Lung (tissue), 12 donors: ENCODE results near the gene PCBP3. TPM values are rescaled to one million over a fixed set of nuclear protein-coding genes. Genes with fewer than 3 reads are reported as not detected.
A peak's percentile ranks its signal among the peaks of the same experiment; 100 is the strongest.

Source experiments
- ATAC-seq: fragments of 200-7000 bp; cut with Tn5 transposase; one replicate; pipeline ENCODE4 v1.9.1; 2020; ENCODE audit warnings: moderate number of reproducible peaks; ENCODE audit not compliant: insufficient read depth, low FRiP score
- DNase-seq, 3 donors: peaks; one replicate each; pipeline ENCODE4 v3.0.0-alpha.2; 2013 to 2017
- H3K27ac ChIP-seq, 2 donors: one replicate each; pipeline ENCODE4 v1.5.1; 2013; ENCODE audit warnings: mild to moderate bottlenecking in 2 of 2, moderate library complexity in 2 of 2, control low read depth in 1 of 2, inconsistent platforms in 1 of 2, low read depth in 1 of 2, low read length in 1 of 2
- H3K27me3 ChIP-seq, 3 donors: one replicate each; pipeline ENCODE4 v1.5.1; 2013; ENCODE audit warnings: low read length in 2 of 3; ENCODE audit not compliant: control insufficient read depth in 3 of 3, insufficient read depth in 3 of 3
- H3K36me3 ChIP-seq, 4 donors: one replicate each; pipeline ENCODE4 v1.5.1; 2013; ENCODE audit warnings: low read length in 4 of 4, mild to moderate bottlenecking in 1 of 4, moderate library complexity in 1 of 4; ENCODE audit not compliant: control insufficient read depth in 4 of 4, insufficient read depth in 4 of 4
- H3K4me1 ChIP-seq, 5 donors: one replicate each; pipeline ENCODE4 v1.5.1; 2013; ENCODE audit warnings: low read length in 5 of 5, mild to moderate bottlenecking in 2 of 5, moderate library complexity in 1 of 5; ENCODE audit not compliant: control insufficient read depth in 5 of 5, insufficient read depth in 5 of 5
- H3K4me3 ChIP-seq: one replicate; pipeline ENCODE4 v1.5.1; 2013; ENCODE audit warnings: mild to moderate bottlenecking, control low read depth, moderate library complexity
- H3K9ac ChIP-seq, 2 donors: one replicate each; pipeline ENCODE4 v1.5.1; 2013; ENCODE audit warnings: low read length in 2 of 2, control low read depth in 1 of 2; ENCODE audit not compliant: insufficient read depth in 1 of 2
- H3K9me3 ChIP-seq, 4 donors: one replicate each; pipeline ENCODE4 v1.5.1; 2013; ENCODE audit warnings: low read length in 3 of 4, mild to moderate bottlenecking in 1 of 4, moderate library complexity in 1 of 4; ENCODE audit not compliant: control insufficient read depth in 4 of 4, insufficient read depth in 3 of 4
- CTCF ChIP-seq: IDR thresholded peaks from 2 replicates; pipeline ENCODE4 v1.5.1; 2012; ENCODE audit warnings: mild to moderate bottlenecking; ENCODE audit errors: control extremely low read depth, extremely low read depth
- WGBS, 2 donors: extraction: QIAGEN DNeasy Blood & Tissue Kit; methylation state at CpG; one replicate each; pipeline ENCODE4 v1.1.7; 2013; 5-methylcytosine and 5-hydroxymethylcytosine counted together
- polyA plus RNA-seq, 2 donors: library from polyadenylated mRNA; stranded (reverse); fragments of 200-250 nt; gene quantifications; one replicate each; pipeline ENCODE4 v1.2.1, GENCODE V29; 2013
- total RNA-seq, 2 donors: library from RNA; depleted of rRNA in 1 of 2; stranded (reverse); fragments of >200 nt in 1 of 2; gene quantifications; one replicate each; pipeline ENCODE4 v1.2.1, GENCODE V29; 2014 to 2021
- donor health status: control.
- donor health status: control.
- donor health status: Bipolar disorder and iron deficiency.
- donor health status: healthy.
- donor health status: DM: yes; HTN: yes; CAD: no.

Gene PCBP3
- total and polyA plus RNA-seq, 4 donors: 1.6 to 8.2 (median 3.1) TPM

DNA sequence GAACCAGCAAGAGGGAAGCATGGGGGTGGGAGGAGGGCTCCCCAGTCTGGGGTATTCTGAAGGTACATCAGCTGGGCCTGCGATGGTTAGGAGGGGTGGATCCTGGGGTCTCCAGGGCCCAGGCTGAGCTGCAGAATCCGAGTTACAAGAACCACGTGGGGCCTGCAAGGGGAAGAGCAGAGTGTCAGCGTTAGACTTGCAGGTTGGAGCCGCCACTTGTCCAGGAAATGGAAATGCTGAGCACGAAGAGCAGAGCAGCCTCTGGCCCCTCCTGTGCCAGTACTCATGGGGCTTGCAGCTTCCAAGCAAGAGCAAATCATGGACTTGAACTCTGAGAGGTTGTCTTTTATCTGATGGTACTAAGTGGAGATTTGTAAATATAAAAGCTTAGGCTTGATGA, 290.6 kb downstream of the PCBP3 start:
- DNase-seq: no peak
- Histone ChIP-seq H3K9ac (no peak overlapping the region), H3K27ac (no peak overlapping the region), H3K36me3 (no peaks in the 10 kb centered on the region), H3K4me3 (no peak overlapping the region), H3K9me3 (peaks cover 0 to 24% (median 5%) of the 10 kb centered on the region in 4 donors), H3K4me1 (no peaks in the 10 kb centered on the region), H3K27me3 (no peaks in the 10 kb centered on the region)
- no peak for TF ChIP-seq CTCF
- no peak for ATAC-seq
- WGBS, 2 donors: 65 to 77% methylated on average over 6 of the region's 6 CpGs

DNA sequence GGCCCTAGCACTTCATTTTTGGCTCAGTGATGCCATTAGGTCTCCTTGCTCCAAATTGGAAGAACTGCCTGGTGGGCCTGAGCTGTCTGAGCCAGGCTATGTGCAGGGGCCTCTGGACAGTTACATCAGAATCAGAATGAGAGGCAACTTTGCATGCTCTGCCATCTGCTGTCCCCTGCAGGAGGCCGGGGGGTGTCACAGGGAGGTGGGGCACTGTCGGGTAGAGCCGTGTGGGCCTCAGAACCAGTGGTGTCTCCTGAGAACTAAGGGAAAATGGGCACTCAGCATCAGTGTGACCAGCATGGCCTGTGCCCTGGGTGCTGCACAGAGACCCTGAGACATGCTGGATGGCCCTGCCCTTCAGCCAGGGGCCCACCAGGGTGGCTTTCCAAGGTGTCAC, 291.0 kb downstream of the PCBP3 start:
- Histone ChIP-seq H3K36me3 (no peaks in the 10 kb centered on the region), H3K27me3 (no peaks in the 10 kb centered on the region), H3K4me1 (no peaks in the 10 kb centered on the region), H3K27ac (no peak overlapping the region), H3K9ac (no peak overlapping the region), H3K4me3 (no peak overlapping the region), H3K9me3 (peaks cover 0 to 24% (median 5%) of the 10 kb centered on the region in 4 donors)
- WGBS, 2 donors: 84 to 89% methylated on average over 3 of the region's 3 CpGs
- no peak for TF ChIP-seq CTCF
- DNase-seq (no peak), ATAC-seq (no peak)

GRCh38 chr21:45935628-45936027, 292.1 kb downstream of the PCBP3 start:
- ATAC-seq (no peak), DNase-seq (peak in 1 of 3 donors; percentile 41)
- Histone ChIP-seq H3K27ac (no peak overlapping the region), H3K9me3 (peaks cover 0 to 24% (median 5%) of the 10 kb centered on the region in 4 donors), H3K4me1 (no peaks in the 10 kb centered on the region), H3K4me3 (no peak overlapping the region), H3K36me3 (no peaks in the 10 kb centered on the region), H3K9ac (no peak overlapping the region), H3K27me3 (no peaks in the 10 kb centered on the region)
- WGBS, 2 donors: 83 to 86% methylated on average over 3 of the region's 3 CpGs
- no peak for TF ChIP-seq CTCF

GRCh38 chr21:45937721-45938452, 294.4 kb downstream of the PCBP3 start:
- Histone ChIP-seq H3K4me3 (no peak overlapping the region), H3K27ac (no peak overlapping the region), H3K9ac (no peak overlapping the region), H3K4me1 (no peaks in the 10 kb centered on the region), H3K9me3 (peaks cover 0 to 24% (median 5%) of the 10 kb centered on the region in 4 donors), H3K36me3 (no peaks in the 10 kb centered on the region), H3K27me3 (no peaks in the 10 kb centered on the region)
- TF ChIP-seq CTCF: no peak
- DNase-seq (no peak), ATAC-seq (no peak)
- 76 to 83% methylated on average over 17 of the region's 17 CpGs for WGBS, 2 donors
